K562 (cell line): ENCODE results near the gene SURF6. TPM values are rescaled to one million over a fixed set of nuclear protein-coding genes. Genes with fewer than 3 reads are reported as not detected.

Experiments
- ATAC-seq: fragments of 200-7000 bp; cut with Tn5 transposase; 3 replicates; pipeline ENCODE4 v1.9.1; 2020; ENCODE audit warnings: moderate library complexity
- BruUV-seq: library from RNA; stranded (reverse); fragments of 400-500 nt; replicated peaks from 2 replicates; lab custom pipeline; 2021; lab: Mats Ljungman, UMichigan
- CTCF ChIA-PET: fragments of 300-600 bp; formaldehyde crosslinking; extraction: SDS; loops from one replicate; lab custom pipeline; 2021; ENCODE audit warnings: low intra/inter-chr PET ratio; lab: Yijun Ruan, JAX
- POLR2A ChIA-PET: fragments of 300-600, 350-650 bp; sonication (Branson Sonifier 250); formaldehyde crosslinking; extraction: SDS; loops from one replicate; lab custom pipeline; 2021; ENCODE audit warnings: antibody characterized with exemption, inconsistent platforms; lab: Yijun Ruan, JAX
- DNase-seq, 4 experiments: peaks; one replicate each; pipeline versions ENCODE4 v3.0.0 to v3.0.0-alpha.2; 2011 to 2018; ENCODE audit warnings: low spot score in 3 of 4, mixed read lengths in 3 of 4; ENCODE audit errors: extremely low read depth in 1 of 4
- FAIRE-seq: peaks from 2 replicates; lab custom pipeline; 2011; peaks lifted over from hg19 to GRCh38; lab: Jason Lieb, UNC
- H2AFZ ChIP-seq: 2 replicates; pipeline ENCODE4 v1.6.0; 2011; ENCODE audit warnings: low read depth, low read length, control low read depth, inconsistent platforms
- H3K27ac ChIP-seq: fragments of 200-600 bp; 3 replicates; pipeline ENCODE4 v1.8.0; 2011; ENCODE audit warnings: low read depth, mild to moderate bottlenecking, control low read depth, inconsistent platforms, low read length, moderate library complexity, mixed read lengths; ENCODE audit errors: extremely low read depth
- H3K27me3 ChIP-seq, 2 experiments: fragments of 300-600 bp in 1 of 2; 2 replicates in 1 of 2; 3 replicates in 1 of 2; pipeline versions ENCODE4 v1.6.0 to v1.8.0; 2011; ENCODE audit warnings: inconsistent platforms in 2 of 2, low read length in 2 of 2, mild to moderate bottlenecking in 1 of 2, mixed read lengths in 1 of 2, moderate library complexity in 1 of 2; ENCODE audit not compliant: control insufficient read depth in 2 of 2, insufficient read depth in 2 of 2
- H3K36me3 ChIP-seq: fragments of 300-600 bp; 3 replicates; pipeline ENCODE4 v1.8.0; 2011; ENCODE audit warnings: mild to moderate bottlenecking, low read length, inconsistent platforms; ENCODE audit not compliant: control insufficient read depth, insufficient read depth
- H3K4me1 ChIP-seq, 2 experiments: fragments of 200-600 bp in 1 of 2; replicated peaks in 1 of 2; 2 replicates in 1 of 2; 3 replicates in 1 of 2; pipeline versions ENCODE4 v1.5.1 to v1.8.0; 2011; ENCODE audit warnings: inconsistent platforms in 2 of 2, low read length in 2 of 2, mild to moderate bottlenecking in 1 of 2, mixed read lengths in 1 of 2, moderate library complexity in 1 of 2; ENCODE audit not compliant: control insufficient read depth in 2 of 2, insufficient read depth in 2 of 2
- H3K4me2 ChIP-seq: 2 replicates; pipeline ENCODE4 v1.6.1; 2011; ENCODE audit warnings: low read length, control low read depth, inconsistent platforms, mixed read lengths; ENCODE audit not compliant: insufficient read depth
- H3K4me3 ChIP-seq: fragments of 200-600 bp; sonication (generic), shearing (Covaris generic); 2 replicates; pipeline ENCODE4 v1.5.1; 2016; ENCODE audit warnings: control low read depth, inconsistent platforms
- H3K79me2 ChIP-seq: fragments of 200-600 bp; 3 replicates; pipeline ENCODE4 v1.8.0; 2011; ENCODE audit warnings: low read length, inconsistent platforms; ENCODE audit not compliant: control insufficient read depth, insufficient read depth
- H3K9ac ChIP-seq, 2 experiments: 2 replicates each; pipeline versions ENCODE4 v1.6.0 to v1.6.1; 2011; ENCODE audit warnings: low read depth in 2 of 2, low read length in 2 of 2, control low read depth in 1 of 2, inconsistent platforms in 1 of 2, mild to moderate bottlenecking in 1 of 2, mixed read lengths in 1 of 2; ENCODE audit not compliant: insufficient read depth in 1 of 2
- H3K9me1 ChIP-seq: one replicate; pipeline ENCODE4 v1.6.0; 2011; ENCODE audit warnings: inconsistent platforms, mild to moderate bottlenecking, low read length, moderate library complexity; ENCODE audit not compliant: control insufficient read depth, insufficient read depth
- H3K9me3 ChIP-seq: replicated peaks from 2 replicates; pipeline ENCODE4 v1.5.1; 2011; ENCODE audit warnings: low read depth, low read length, inconsistent platforms; ENCODE audit not compliant: control insufficient read depth, insufficient read depth
- H4K20me1 ChIP-seq: replicated peaks from 2 replicates; pipeline ENCODE4 v1.6.1; 2011; ENCODE audit warnings: low read length, inconsistent platforms, mixed read lengths; ENCODE audit not compliant: control insufficient read depth, insufficient read depth
- BCLAF1 ChIP-seq, 2 experiments: fragments of 450-650 bp in 1 of 2; IDR thresholded peaks; 2 replicates each; pipeline ENCODE4 v1.6.1; 2011 to 2017; ENCODE audit warnings: low read depth in 2 of 2, antibody characterized with exemption in 1 of 2, borderline replicate concordance in 1 of 2, low read length in 1 of 2, mild to moderate bottlenecking in 1 of 2, mixed read lengths in 1 of 2; ENCODE audit not compliant: control insufficient read depth in 1 of 2
- ERF ChIP-seq: fragments of 450-650 bp; formaldehyde crosslinking; IDR thresholded peaks from 2 replicates; pipeline ENCODE4 v1.4.0; 2020; ENCODE audit warnings: mild to moderate bottlenecking, mixed read lengths
- FIP1L1 ChIP-seq: fragments of 200-400 bp; formaldehyde crosslinking; IDR thresholded peaks from 2 replicates; pipeline ENCODE4 v1.6.1; 2018; ENCODE audit warnings: mild to moderate bottlenecking, low read depth, low read length; ENCODE audit not compliant: poor library complexity, severe bottlenecking
- NCOA6 ChIP-seq: fragments of 450-650 bp; IDR thresholded peaks from 2 replicates; pipeline ENCODE4 v1.6.1; 2017; ENCODE audit warnings: mild to moderate bottlenecking
- PREB ChIP-seq: sonication (generic); formaldehyde crosslinking; IDR thresholded peaks from 2 replicates; pipeline ENCODE4 v1.8.1; 2023; ENCODE audit warnings: mild to moderate bottlenecking, missing genetic modification reagents
- TCF15 ChIP-seq: fragments of 250-450 bp; sonication (Bioruptor Pico); IDR thresholded peaks from 2 replicates; pipeline ENCODE4 v1.8.0; 2022; ENCODE audit warnings: moderate library complexity, mild to moderate bottlenecking, inconsistent platforms
- TCFL5 ChIP-seq: fragments of 250-450 bp; sonication (Bioruptor Pico); conservative IDR thresholded peaks from 2 replicates; pipeline ENCODE4 v1.6.1; 2021; ENCODE audit warnings: mild to moderate bottlenecking, moderate library complexity, matching md5 sums
- ZC3H4 ChIP-seq: sonication (generic); formaldehyde crosslinking; IDR thresholded peaks from 2 replicates; pipeline ENCODE4 v1.9.0; 2021; ENCODE audit warnings: missing genetic modification reagents, borderline replicate concordance
- WGBS: fragments of 100-300 bp; shearing (Covaris generic); methylation state at CpG from one replicate; pipeline ENCODE4 v1.1.6; 2016; ENCODE audit warnings: low coverage, mixed read lengths; ENCODE audit not compliant: insufficient coverage; ENCODE audit errors: missing lambda C conversion rate; 5-methylcytosine and 5-hydroxymethylcytosine counted together
- in situ Hi-C: fragments of 300-500 bp; cut with MboI; formaldehyde crosslinking; loops from 4 replicates; pipeline ENCODE4 v1.15.0; 2018; ENCODE audit warnings: inconsistent platforms, mixed read lengths
- intact Hi-C: fragments of 100-400 bp; cut with micrococcal nuclease; formaldehyde crosslinking; loops from 2 replicates; pipeline ENCODE4 v1.14.2; 2022
- polyA plus RNA-seq, 8 experiments: library from polyadenylated mRNA; depleted of rRNA in 4 of 8; stranded (reverse) in 5 of 8; unstranded in 3 of 8; fragments of >200 nt; fragmentation: Nextera tagmentation in 2 of 8; fragmentation: Illumina TruSeq in 1 of 8; extraction: Ambion mirVana in 2 of 8; extraction: Trizol in 1 of 8; gene quantifications; 2 replicates each; pipeline versions ENCODE4 v1.2.1 to v1.2.3, GENCODE V29; 2011 to 2014; ENCODE audit warnings: inconsistent platforms in 1 of 8, missing spikeins in 1 of 8
- total RNA-seq, 7 experiments: library from RNA; depleted of rRNA in 6 of 7; stranded (reverse); fragments of >200 nt in 6 of 7; fragmentation: Illumina TruSeq in 2 of 7; extraction: Trizol in 2 of 7; gene quantifications; 2 replicates each; pipeline versions ENCODE4 v1.2.1 to v1.2.3, GENCODE V29; 2011 to 2021; ENCODE audit warnings: low replicate concordance in 1 of 7

SURF6 gene
- total and polyA plus RNA-seq, 9 of the 15 experiments (the other 6 are each of a cell fraction or from before 2014, with no cell fraction given): 1.4 to 68.3 (median 14.7) TPM

GRCh38 chr9:133371261-133371711 lies 35.3 kb upstream of the SURF6 start (continued):
- TF ChIP-seq PREB: no peak
- TF ChIP-seq ZC3H4 (CRISPR knock-in tag): no peak
- 0 out of 2 replicates have a peak, but pooled peaks have one; percentile 42 for TF ChIP-seq ERF (CRISPR knock-in tag)
- no peak for TF ChIP-seq TCF15
- TF ChIP-seq, all 486 proteins: peak for 6

- Histone ChIP-seq H3K4me3 (no peak overlapping the region), H3K4me1 (peaks cover 33 to 36% of the 10 kb centered on the region in 2 experiments; a peak in 4 of 5 replicates), H2AFZ (no peak overlapping the region), H4K20me1 (peaks cover 74% of the 10 kb centered on the region), H3K9ac (peak overlapping the region in 1 of 2 experiments; percentile 74; a peak in 2 of 4 replicates), H3K9me3 (no peaks in the 10 kb centered on the region), H3K36me3 (peaks cover 84% of the 10 kb centered on the region), H3K4me2 (no peak overlapping the region), H3K27ac (no peak overlapping the region; the same call in 2 of the 3 replicates), H3K9me1 (peaks cover 34% of the 10 kb centered on the region), H3K27me3 (no peaks in the 10 kb centered on the region), H3K79me2 (peaks cover 95% of the 10 kb centered on the region)
- BruUV-seq: no TSS peak
- no peak for ATAC-seq
- intact Hi-C loops (no loop called here), in situ Hi-C loops (no loop called here)
- 78% methylated on average over 9 of the region's 9 CpGs for WGBS
- ChIA-PET CTCF (no interaction called here), POLR2A (interaction anchor here (0.6 to 8.5 kb wide), 6 partner anchors 6 to 212 kb away, joined by 3 to 109 read pairs (median 10); partner anchors contain the start of genes MED22, RPL7A, SURF1 and SURF2)
- DNase-seq: no peak
- FAIRE-seq: no peak
- no peak for TF ChIP-seq TCFL5
- TF ChIP-seq FIP1L1: no peak
- TF ChIP-seq BCLAF1 (IDR thresholded peaks at IDR 0.05; ENCODE audit: borderline replicate concordance in 1 of 2, control insufficient read depth in 1 of 2, low read depth in 2 of 2, low read length in 1 of 2): no peak
- TF ChIP-seq NCOA6: no peak
Observed at GRCh38 chr9:133370685-133371084, 34.7 kb upstream of the SURF6 start.
